GM19452 (cell line): Measurements from ENCODE around the gene EIF4B.
A peak's percentile ranks its signal among the peaks of the same experiment; 100 is the strongest.

Experiments used
- ATAC-seq: cut with Tn5 transposase; IDR thresholded peaks from one replicate; pipeline ENCODE4 v1.9.1; 2021; ENCODE audit not compliant: unreplicated experiment

The EIF4B gene

DNA sequence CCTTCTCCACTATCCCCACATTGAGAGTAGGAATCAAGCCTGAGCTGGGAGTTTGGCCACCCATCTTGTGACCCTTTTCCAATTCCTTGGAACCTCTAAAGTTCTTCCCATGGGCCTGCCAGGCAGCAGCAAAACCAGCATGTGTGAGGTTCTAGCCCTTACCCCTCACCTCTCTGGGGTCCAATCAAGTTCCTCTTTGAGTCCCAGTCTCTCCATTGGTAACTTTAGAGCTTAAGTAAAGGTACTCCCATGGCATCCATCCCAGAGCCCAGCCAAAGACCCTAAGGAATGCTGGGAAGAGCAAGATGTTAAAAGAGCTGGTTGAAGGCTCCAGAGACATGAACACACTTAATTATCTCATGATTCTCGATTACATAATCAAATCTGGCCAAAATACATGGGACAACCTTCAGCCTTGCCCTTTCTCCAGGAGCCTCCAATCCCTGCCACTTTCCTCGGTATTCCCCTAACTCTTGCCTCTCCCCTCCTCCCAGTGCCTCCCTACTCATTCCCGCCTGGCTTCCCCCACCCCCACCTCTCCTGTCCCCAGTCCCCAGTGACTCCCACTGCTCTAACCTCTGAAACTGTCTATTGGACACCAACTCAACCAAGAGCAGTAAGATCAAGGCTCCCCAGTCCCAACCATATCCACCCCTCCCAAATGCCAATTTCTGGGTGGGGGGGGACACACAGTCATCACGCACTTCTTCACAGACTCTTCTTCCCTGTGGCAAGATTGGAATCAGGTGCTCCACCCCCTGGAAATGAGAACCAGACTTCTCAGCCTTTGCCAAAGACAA, 38.8 kb downstream of the EIF4B start:
- no peak for ATAC-seq

DNA sequence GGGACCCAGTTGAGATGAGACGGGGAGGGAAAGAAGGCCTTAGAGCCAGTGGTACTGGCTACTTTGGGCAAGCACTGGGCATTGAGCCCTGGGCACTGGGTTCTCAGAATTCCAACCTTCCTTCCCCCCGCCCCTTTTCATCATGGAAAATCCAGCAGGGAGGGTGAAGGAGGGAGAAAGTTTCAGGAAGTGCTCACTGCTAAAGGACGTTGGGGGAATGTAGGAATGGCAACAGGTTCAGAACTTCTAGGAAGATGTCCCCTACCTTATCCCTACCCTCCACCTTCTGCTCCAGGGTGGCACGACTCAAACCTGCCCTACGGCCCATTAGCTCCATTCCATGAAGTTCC, 39.4 kb downstream of the EIF4B start:
- no peak for ATAC-seq

DNA sequence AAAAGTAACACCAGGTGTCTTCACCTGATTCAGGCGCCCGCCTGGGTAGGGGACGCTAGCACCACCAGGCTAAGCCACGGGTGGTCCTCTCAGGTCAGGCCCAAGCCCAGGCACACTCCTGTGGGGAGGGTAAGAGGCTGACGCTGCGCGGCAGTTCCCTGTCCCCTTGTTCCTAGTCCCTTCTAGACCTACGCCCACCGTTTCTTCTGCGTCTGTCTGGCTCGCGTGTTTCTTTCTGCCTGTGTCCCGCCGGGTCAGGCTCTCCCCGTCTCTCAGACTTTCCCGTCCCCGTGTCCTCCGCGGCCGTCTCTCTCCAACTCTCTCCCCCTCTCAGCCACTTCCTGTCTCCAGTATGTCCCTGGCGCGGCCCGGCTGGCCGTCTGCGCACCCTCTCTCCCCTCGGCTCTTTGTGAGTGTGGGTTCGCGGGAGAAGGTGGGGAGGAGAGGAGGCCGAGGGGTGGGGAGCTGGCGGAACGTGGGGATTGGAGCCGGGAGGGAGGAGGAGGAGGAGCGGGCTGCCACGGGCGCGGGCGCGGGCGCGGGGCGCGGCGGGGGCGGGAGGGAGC, 40.5 kb downstream of the EIF4B start:
- ATAC-seq = peak; percentile 38

DNA sequence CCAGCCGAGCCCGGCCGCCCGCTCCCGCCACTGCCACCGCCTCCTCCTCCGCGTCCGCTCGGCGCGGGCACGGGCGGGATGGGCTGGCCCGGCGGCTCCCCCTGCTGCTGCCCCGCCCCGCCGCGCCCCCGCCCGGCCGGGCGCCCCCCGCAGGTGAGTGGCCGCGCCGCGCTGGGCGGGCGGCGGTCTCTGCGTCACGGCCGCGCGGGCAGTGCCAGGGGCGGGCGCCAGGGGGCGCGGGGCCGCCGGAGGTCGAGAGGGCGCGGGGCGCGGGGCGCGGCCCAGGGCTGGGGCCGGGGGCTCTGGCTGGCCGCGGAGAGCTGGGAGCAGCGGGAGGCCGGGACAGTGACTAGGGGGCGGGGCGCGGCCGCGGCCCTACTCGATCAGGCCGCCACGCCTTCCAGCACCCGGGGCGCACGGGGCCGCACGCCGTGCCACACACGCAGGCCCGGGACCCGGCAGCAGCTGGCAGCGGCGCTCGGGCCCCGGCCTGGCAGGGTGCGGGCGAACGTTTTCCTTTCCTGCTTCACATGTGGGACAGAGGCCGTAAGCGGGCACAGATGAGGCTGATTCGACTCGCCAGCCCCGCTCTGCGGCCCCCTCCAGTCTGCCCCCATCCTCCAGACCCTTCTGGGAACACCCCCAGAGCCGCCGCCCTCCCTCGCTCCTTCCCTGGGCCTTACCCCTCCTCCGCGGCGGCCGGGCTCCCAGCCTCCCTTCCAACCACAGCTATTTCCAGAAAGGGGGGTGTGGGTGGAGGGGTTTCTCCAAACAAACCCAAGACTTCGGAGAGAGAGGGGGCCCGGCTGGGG, 41.2 kb downstream of the EIF4B start:
- peak; percentile 55 for ATAC-seq

DNA sequence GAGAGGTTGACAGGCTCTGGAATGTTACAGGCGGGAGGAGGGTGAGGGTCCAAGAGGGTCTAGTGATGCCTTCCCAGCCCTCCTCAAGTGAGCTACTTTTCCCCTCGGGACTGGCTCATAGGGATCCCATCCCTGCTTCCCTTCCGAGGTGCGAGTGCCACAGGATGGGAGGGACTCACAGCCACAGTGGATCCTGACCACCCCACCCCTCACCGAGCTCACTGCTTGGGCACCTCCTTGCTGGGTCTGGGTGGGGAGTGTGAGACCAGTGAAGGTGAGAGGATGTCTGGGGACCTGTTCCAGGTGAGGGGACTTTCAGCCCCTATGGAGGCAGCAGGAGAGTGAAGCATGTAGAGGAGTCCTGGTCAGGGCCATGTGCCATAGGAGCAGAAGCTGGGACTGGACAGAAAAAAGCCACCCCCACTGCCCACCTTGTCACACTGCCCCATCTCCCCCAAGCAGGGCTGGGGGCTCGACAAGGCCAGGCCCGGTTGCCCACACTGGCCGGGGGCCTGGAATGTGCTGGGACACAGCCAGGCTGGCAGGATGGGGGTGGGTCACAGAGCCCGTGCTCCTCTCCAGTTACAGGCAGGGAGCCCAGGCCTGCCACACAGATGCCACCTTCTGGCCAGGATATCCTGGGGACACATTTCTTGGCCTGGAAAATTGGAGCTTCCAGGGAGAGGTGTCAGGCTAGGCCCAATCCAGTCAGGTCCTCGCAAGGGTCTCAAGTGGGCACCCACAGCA, 42.0 kb downstream of the EIF4B start:
- no peak for ATAC-seq

DNA sequence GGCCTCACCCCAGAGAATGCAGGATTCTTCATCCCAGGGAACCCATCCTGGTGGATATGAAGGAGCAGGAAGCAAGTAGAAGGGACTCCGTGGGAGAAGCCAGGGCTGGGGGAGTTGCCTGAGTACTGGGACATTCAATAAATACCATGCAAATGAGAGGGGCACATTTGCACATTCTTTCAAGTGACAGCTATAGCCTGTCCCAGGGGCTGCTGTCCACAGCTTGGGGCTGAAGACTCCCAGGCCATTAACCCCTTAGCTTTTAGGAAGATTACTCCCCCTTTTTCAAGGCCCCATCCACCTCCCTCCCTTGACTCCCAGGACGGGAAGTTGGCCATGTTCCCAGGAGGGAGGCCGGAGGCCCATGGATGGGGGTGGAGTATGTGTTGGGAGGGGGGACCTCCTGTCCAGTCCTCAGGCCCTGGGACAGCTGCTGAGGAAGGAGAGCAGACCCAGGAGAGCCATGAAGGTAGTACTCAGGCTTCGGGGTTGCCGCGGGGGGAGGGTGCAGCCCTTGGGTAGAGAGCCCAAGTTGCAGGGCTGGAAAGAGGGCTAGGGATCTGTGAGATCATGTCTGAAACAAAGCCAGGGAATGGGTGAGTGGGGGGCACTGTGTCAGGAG, 42.6 kb downstream of the EIF4B start:
- no peak for ATAC-seq

DNA sequence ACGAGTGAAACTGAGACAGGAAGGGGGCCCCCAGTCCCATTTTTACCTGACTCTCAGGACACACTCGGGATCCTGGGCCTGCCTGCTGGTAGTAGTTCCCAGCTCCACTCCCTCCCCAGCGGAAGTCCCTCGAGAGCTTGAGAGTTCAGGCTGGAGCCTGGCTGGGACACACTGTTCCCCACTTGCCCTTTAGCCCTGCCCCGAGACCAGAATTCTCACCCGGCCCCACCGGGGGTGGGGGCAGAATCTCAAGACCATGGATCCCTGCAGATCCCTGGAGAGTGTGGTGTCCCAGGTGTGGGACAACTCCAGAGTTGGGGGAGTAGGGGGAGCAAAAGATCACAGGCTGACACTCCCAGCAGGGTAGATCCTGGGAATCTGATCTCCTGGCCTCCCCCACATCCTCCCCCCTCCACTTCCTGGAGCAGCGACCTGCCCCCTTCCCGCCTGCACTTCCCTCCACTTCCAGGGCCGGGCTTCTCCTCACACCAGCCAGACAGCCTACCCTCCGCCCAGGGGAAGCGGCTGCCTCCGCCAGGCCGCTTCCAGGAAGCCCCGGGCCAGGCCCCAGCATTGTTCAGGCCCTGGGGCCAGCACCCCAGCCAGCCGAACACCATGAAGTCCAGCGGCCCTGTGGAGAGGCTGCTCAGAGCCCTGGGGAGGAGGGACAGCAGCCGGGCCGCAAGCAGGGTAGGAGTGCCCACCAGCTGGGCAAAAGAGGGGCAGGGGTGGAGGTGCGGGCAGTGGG, 43.5 kb downstream of the EIF4B start, which contains the start of gene TNS2:
Gene TNS2, plus strand, starts transcription at position 495 of the 748 bp plus-strand sequence. Its CDS starts 121 bp downstream, at position 616.
- no peak for ATAC-seq

DNA sequence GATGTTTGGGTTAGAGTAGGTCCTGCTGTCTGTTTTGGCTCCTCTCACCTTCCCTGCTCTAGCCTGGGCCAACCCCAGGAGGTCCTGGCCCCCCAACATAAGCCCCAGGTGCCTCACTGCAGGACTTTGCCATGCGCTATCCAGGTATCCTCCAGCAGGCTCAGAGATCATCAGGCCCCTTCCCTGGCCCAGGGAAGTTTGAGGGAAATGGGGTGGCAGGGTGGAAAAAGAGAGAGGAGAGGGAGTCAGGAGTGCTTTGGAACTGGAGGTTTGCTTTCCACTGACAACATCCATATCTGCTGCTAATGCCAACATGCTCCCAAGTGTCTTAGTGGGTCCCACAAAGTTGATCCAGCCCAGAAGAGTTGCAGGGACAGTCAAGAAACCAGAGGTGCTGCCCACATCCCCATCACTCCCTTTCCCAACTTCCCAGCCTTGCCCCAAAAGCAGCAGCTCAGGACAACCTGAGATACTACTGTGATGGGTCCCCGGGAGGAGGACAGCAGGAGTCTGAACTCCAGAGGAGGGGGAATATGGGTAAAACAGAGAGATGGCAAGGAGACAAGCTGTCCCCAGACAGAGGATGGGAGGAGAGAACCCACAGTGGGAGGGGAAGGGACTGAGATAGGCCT, 44.3 kb downstream of the EIF4B start:
- no peak for ATAC-seq

DNA sequence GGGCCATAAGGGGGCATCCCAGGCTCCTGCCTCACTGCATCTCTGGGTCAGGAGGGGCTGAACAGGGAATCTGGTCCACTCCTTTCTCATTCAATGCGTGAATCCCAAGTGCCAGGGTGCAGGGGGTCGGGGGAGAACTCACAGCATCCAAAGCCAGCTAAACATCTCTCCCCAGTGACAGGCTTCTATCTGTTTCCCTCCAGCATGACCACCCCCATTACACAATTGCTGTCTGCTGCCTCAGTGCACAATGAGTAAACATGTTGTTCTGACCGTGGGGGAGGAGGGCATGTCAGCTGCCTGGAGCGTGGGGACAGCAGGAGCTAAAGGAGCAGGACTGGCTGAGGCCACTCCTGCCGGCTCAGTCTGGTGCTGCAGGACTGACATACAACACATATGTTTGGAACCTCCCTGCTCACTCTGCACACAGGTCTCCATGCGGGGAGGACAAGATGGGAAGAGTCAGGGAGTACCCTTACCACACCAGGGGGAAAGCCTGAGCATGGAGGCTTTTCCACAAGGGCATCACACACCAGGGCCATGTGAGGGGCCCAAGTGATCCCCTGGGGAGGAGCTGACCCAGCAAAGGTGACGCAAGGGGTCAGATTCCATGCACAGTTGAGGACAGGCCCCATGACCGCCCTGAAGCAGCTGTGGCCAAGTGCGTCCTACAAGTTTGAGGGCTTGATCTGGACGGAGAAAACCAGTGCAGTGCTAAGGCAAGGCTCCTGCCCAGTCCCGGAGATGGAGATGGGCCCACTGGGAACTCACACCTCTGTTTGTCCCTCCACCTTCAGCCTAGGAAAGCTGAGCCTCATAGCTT, 45.0 kb downstream of the EIF4B start:
- ATAC-seq = no peak

DNA sequence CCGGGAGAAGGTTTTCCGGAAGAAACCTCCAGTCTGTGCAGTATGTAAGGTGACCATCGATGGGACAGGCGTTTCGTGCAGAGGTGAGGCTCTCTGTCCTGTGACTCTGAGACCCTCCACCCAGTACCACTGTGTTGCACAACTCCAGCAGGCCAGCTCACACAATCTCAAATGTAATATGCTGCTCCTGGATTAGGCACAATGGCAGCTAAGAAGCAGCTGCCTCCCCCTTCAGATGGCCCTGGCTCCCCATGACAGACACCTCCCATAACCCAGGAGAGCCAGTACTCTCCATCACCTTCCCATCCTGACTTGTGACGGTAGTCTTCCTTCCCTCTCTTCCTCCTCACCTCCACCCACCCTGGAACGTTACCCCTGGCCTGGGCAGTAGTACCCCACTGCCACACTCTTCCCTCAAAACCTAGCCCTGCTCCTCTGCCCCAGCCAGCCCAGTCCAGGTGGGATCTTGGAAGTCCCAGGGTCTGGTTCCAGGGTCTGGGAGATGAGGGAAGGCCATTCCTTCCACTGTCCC, 45.7 kb downstream of the EIF4B start:
- ATAC-seq = no peak

DNA sequence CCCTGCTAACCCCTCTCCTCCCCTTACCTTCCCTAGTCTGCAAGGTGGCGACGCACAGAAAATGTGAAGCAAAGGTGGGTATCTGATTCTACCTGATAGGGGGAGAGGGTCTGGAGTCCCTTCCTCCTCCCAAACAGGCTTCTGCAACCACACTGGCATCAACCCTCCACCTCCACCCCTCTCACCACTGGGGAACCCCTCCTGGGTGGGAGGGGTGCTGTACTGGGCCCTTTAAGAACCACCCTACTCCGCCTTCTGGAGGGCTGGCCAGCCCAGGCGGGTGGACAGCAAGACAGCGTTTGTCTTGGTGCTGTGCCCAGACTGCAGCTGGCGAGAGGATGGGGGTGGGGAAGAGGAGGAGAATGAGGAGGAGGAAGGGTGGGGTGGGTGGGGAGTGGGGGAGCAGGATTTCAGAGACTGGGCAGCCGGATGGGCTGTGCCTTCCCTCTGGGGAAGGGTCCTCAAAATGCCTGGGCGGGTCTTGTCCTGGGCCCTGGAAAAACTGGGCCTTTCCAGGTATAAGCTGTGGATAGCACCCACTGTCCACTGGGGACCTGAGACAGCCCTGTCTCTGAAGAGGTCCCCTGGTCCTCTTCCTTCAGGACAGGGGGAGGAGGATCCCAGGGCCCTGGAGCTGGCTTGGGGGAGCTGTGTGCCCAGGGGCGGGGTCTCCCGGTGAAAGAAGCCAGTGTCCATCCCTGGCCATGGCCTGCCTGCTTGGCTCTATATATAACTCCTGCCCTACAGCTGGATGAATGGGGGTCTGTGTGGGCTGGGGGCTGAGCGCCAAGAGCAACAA, 46.4 kb downstream of the EIF4B start:
- no peak for ATAC-seq

DNA sequence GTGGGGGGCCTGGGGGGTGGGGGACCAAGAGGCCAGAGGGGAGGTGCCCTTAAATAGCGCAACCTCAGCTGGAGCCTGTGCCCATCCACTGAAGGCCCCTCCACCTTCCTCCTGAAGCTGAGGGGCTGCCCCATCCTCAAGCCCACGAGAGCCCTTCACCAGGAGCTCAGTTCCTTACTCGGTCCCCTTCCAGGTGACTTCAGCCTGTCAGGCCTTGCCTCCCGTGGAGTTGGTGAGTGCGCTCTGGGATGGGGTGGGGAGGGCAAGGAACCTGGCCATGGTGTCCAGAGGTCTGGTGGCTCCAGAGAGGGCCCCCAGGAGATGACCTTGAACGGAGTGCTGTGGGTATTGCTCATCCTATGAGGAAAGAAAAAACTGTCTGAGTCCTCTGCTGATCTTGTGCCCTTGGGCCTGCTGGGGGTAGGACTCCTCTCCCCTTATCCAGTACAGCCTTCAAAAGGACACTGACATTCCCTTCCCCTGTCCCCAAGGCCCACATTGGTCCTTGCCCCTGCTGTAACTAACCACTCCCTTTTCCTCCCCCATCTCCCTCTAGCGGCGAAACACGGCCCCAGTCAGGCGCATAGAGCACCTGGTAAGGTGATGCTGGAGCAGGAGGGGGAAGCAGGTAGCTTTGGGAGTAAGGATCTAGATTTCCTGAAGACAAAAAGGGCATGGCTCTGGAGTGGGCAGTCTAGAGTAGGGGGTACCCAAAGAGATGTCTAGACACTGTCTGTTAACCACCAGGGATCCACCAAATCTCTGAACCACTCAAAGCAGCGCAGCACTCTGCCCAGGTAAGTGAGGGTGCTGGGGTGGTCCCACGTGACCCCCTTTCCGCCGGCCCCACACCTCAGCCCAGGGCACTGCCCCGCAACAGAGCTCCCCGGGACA, 47.2 kb downstream of the EIF4B start:
- no peak for ATAC-seq

DNA sequence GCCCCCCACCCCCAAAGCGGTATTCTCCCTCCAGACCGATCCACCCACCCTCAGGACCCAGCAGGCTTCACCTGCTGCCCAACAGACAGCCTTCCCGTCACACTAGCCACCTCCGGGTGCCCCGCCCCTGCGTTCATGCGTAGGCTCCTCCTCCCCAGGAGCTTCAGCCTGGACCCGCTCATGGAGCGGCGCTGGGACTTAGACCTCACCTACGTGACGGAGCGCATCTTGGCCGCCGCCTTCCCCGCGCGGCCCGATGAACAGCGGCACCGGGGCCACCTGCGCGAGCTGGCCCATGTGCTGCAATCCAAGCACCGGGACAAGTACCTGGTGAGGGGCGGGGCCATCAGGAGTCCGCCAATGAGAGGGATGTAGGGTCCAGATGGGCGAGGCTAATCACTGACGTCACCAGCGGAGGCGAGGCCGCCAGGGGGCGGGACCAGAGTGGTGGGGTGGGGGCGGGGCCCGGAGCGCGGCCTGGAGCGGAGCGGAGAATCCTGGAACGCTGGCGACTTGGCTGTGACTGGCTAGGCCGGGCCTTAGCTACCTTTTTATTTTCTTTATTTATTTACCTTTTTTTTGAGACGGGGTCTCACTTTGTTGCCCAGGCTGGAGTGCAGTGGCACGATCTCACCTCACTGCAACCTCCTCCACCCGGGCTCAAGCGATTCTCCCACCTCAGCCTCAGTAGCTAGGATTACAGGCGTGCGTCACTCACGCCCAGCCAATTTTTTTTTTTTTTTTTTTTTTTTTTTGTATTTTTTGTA, 48.0 kb downstream of the EIF4B start:
- ATAC-seq = peak; percentile 77

DNA sequence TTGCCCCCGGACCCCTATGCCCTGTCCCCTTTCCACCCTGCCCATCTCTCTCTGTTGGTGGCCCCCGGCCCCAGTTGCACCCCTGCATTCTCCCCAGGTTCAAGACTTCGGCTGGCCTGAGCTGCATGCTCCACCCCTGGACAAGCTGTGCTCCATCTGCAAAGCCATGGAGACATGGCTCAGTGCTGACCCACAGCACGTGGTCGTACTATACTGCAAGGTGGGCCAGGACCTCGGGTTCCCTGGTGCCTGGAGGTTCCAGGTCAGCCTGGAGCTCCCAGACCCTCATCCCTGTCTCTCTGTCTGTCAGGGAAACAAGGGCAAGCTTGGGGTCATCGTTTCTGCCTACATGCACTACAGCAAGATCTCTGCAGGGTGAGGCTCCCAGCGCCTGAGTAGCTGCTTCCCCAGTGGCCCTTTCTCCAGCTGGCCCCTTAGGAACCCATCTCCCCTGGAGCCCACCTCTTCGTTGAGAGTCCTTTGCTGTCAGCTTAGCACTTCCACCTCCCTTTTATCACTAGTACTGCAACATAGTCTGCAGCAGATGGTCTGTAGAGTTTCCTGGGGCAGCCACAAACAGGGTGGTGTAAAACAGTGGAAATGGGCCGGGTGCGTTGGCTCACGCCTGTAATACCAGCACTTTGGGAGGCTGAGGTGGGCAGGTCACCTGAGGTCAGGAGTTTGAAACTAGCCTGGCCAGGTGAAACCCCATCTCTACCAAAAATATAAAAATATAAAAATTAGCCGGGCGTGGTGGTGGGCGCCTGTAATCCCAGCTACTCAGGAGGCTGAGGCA, 49.4 kb downstream of the EIF4B start:
- no peak for ATAC-seq

DNA sequence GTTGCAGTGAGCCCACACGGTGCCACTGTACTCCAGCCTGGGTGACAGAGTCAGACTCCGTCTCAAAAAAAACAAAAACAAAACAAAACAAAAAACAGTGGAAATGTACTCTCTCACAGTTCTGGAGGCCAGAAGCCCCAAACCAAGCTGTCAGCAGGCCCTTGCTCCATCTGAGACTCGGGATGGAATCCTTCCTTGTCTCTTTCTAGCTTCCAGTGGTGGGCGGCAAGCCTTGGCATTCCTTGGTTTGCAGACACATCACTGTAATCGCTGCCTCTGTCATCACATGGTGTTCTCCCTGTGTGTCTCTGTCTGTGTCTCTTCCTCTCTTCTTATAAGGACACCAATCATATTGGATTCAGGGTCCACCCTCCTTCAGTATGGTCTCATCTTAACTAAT, 50.0 kb downstream of the EIF4B start:
- no peak for ATAC-seq
